ENCODE data around the gene FLT3. TPM values are rescaled to one million over a fixed set of nuclear protein-coding genes. Genes with fewer than 3 reads are reported as not detected.

The FLT3 gene
- total RNA-seq, 1 donor from 2014 or later = not detected

DNA sequence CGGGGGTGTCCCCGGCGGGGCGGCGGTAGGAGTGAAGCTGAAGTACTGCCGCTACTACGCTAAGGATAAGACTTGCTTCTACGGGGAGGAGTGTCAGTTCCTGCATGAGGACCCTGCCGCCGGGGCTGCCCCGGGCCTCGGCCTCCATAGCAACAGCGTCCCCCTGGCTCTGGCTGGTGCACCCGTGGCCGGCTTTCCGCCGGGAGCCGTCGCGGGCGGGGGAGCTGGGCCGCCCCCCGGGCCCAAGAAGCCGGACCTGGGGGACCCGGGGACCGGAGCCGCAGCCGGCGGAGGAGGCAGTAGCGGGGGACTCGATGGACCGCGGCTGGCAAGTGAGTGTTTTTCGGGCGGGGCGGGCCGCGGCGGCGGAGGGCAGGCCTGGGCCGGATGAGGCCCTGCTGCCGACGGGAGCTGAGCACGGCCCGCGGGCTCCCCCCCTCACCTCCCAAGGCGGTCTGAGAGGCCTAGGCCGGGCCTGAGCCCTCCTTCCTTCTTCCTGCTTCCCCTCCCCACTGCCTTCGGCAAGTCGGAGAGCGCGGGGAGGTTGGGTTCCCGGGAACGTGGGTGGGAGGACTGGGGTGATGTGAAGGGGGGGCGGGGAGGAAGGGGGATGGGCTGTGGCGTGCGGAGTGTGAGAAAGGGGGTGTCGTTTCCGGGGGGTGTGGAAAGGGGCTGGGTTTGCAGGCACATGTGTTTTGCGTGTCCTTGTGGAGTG lies 38.5 kb upstream of the FLT3 start:
- peaks cover 35% of the 10 kb centered on the region for H3K4me1 Mint-ChIP-seq (ENCODE audit: unreplicated experiment)
- no peaks in the 10 kb centered on the region for H3K36me3 Mint-ChIP-seq
- TF ChIP-seq, protein P1, sequence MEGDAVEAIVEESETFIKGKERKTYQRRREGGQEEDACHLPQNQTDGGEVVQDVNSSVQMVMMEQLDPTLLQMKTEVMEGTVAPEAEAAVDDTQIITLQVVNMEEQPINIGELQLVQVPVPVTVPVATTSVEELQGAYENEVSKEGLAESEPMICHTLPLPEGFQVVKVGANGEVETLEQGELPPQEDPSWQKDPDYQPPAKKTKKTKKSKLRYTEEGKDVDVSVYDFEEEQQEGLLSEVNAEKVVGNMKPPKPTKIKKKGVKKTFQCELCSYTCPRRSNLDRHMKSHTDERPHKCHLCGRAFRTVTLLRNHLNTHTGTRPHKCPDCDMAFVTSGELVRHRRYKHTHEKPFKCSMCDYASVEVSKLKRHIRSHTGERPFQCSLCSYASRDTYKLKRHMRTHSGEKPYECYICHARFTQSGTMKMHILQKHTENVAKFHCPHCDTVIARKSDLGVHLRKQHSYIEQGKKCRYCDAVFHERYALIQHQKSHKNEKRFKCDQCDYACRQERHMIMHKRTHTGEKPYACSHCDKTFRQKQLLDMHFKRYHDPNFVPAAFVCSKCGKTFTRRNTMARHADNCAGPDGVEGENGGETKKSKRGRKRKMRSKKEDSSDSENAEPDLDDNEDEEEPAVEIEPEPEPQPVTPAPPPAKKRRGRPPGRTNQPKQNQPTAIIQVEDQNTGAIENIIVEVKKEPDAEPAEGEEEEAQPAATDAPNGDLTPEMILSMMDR (conservative IDR thresholded peaks at IDR 0.05) = no peak
- H3K27me3 Mint-ChIP-seq = no peaks in the 10 kb centered on the region
- H3K4me3 Mint-ChIP-seq = peak overlapping the region; percentile 98
- H3K9me3 Mint-ChIP-seq = no peaks in the 10 kb centered on the region
- H3K27ac Mint-ChIP-seq = peak overlapping the region; percentile 97
- peak; percentile 90 for DNase-seq (ENCODE audit: extremely low spot score, unreplicated experiment)

DNA sequence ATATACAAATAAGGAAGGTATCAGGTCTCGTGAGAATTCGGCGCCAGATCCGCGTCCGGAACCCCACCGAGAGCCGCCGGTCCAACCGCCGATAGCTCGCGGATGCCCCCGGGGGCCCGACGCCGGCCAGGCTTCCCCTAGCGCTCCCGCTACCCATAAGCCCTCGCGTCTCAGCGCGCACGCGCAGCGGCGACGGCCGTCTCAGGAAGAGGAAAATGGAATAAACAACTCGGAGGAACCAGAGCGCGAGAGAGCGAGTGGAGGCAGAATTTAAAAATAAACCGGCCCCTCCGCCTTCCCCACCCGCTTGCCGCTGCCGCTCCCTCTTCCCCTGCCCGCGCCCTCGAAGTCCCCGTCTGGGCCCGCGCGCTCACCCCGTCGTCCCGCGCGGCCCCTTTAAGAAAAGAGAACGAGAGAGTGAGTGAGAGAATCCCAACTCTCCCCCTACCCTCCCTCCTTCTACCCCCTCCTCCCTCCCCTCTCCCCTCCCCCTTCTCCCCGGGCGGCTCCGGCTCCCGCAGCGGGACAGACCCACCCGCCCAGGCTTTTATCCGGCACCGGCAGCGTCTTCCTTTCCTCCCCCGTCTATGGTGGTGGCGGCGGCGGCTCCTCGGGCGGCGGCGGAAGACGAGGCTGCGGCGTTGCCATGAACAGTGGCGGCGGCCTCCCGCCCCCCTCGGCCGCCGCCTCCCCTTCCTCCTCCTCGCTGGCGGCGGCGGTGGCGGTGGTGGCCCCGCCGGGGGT lies 37.8 kb upstream of the FLT3 start, which contains the start of gene PAN3:
TSS of gene PAN3 (plus strand) at position 534 of the 744 bp plus-strand sequence. CDS start at position 647, 113 bp downstream.
- Mint-ChIP-seq H3K4me1 (ENCODE audit: unreplicated experiment) (peaks cover 34% of the 10 kb centered on the region), H3K36me3 (no peaks in the 10 kb centered on the region), H3K27me3 (no peaks in the 10 kb centered on the region), H3K9me3 (no peaks in the 10 kb centered on the region), H3K4me3 (peak within 1 kb of the TSS; percentile 98), H3K27ac (peak within 1 kb of the TSS; percentile 97)
- TF ChIP-seq, protein P1 (conservative IDR thresholded peaks at IDR 0.05) = no peak
- peak; percentile 94 for DNase-seq (ENCODE audit: extremely low spot score, unreplicated experiment)

DNA sequence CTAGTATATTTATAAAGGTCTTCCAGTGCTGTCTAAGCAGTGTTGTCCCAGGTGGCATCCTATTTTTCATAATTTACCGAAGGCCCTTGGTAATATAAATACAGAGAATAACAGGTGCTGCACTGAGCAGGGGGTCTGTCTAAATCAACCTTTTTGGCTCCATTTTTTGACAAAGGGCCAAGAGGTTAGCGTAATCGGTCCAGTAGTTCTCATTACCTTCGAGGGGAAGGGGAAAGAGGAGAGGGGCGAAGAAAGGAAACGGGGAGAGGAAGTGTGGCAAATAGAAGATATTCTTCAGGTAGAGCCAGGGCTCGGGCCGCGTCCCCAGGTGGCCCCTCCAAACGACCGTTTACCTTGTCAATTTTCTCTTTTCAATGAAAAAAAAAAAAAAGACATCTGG lies 37.2 kb upstream of the FLT3 start:
- Mint-ChIP-seq H3K27ac (peak overlapping the region; percentile 97), H3K36me3 (no peaks in the 10 kb centered on the region), H3K27me3 (no peaks in the 10 kb centered on the region), H3K4me1 (ENCODE audit: unreplicated experiment) (peaks cover 32% of the 10 kb centered on the region), H3K4me3 (peak overlapping the region; percentile 98), H3K9me3 (no peaks in the 10 kb centered on the region)
- TF ChIP-seq, protein P1 (conservative IDR thresholded peaks at IDR 0.05) = no peak
- no peak for DNase-seq (ENCODE audit: extremely low spot score, unreplicated experiment)

DNA sequence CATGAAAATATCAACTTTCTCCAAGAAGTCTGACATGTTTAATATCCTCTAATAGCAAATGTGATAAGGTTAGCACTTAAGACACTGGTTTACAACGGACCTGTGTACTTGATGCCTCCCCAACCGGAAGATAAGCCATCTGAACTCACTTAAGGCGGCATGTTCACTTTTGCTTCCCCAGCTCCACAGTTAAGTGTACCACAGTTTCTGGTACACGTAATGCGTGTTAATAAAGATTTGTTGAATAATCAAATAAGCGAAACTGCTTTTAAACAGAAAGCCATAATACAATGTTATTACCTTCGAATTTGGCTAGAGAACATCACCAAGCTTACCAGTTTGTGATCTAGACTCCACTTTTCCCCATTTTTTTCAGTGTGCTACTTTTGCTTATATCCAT lies 36.5 kb upstream of the FLT3 start:
- TF ChIP-seq, protein P1 (conservative IDR thresholded peaks at IDR 0.05) = no peak
- peak overlapping the region; percentile 98 for H3K4me3 Mint-ChIP-seq
- H3K4me1 Mint-ChIP-seq (ENCODE audit: unreplicated experiment) = peaks cover 26% of the 10 kb centered on the region
- no peaks in the 10 kb centered on the region for H3K9me3 Mint-ChIP-seq
- DNase-seq (ENCODE audit: extremely low spot score, unreplicated experiment) = no peak
- H3K27ac Mint-ChIP-seq = peak overlapping the region; percentile 46
- H3K36me3 Mint-ChIP-seq = no peaks in the 10 kb centered on the region
- no peaks in the 10 kb centered on the region for H3K27me3 Mint-ChIP-seq

DNA sequence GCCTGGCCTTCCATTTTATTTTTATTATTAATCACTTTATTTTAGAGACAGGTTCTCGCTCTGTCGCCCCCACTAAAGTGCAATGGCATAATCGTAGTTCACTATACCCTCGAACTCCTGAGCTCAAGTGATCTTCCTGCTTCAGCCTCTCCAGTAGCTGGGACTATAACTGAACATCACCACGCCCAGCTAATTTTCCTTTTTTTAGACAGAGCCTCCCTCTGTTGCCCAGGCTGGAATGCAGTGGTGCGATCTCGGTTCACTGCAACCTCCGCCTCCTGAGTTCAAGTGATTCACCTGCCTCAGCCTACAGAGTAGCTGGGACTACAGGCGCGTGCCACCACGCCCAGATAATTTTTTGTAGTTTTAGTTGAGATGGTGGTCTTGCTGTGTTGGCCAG lies 31.3 kb upstream of the FLT3 start:
- H3K27me3 Mint-ChIP-seq = no peaks in the 10 kb centered on the region
- H3K9me3 Mint-ChIP-seq = no peaks in the 10 kb centered on the region
- TF ChIP-seq, protein P1 (conservative IDR thresholded peaks at IDR 0.05) = no peak
- H3K27ac Mint-ChIP-seq = no peak overlapping the region
- DNase-seq (ENCODE audit: extremely low spot score, unreplicated experiment) = no peak
- H3K4me1 Mint-ChIP-seq (ENCODE audit: unreplicated experiment) = peaks cover under 1% of the 10 kb centered on the region
- H3K4me3 Mint-ChIP-seq = no peak overlapping the region
- H3K36me3 Mint-ChIP-seq = no peaks in the 10 kb centered on the region
